SK-MEL-5 (cell line): ENCODE measurements around the gene TFCP2L1. TPM values are rescaled to one million over a fixed set of nuclear protein-coding genes. Genes with fewer than 3 reads are reported as not detected.

Experiments used
- DNase-seq: peaks from one replicate; pipeline ENCODE4 v3.0.0-alpha.2; 2016; ENCODE audit warnings: low read depth, low spot score
- in situ Hi-C: cut with HindIII; loops from 2 replicates; pipeline ENCODE4 v1.10.0; 2016; ENCODE audit warnings: low sequenced_read_pairs, high pct_unique_total_duplicates, low pct_unique_long_range_greater_than_20kb
- total RNA-seq: library from RNA; depleted of rRNA; stranded (reverse); fragments of >200 nt; shearing (Covaris generic); gene quantifications from 2 replicates; pipeline ENCODE4 v1.2.3, GENCODE V29; 2014

The TFCP2L1 gene
- total RNA-seq, 1 experiment from 2014 or later, result 0.08 TPM

- in situ Hi-C loops, result no loop called here
Observed at GRCh38 chr2:121214296-121214695, 70.7 kb downstream of the TFCP2L1 start.

GRCh38 chr2:121213386-121213785 lies 71.6 kb downstream of the TFCP2L1 start:
- no peak for DNase-seq
- in situ Hi-C loops, result no loop called here

More at GRCh38 chr2:121214296-121214695, 70.7 kb downstream of the TFCP2L1 start:
- DNase-seq, result no peak

- in situ Hi-C loops, result no loop called here
- no peak for DNase-seq
Observed at GRCh38 chr2:121212661-121213325, 72.2 kb downstream of the TFCP2L1 start.

- in situ Hi-C loops, result no loop called here
- DNase-seq, result no peak
Observed at GRCh38 chr2:121211689-121212151, 73.3 kb downstream of the TFCP2L1 start.

- in situ Hi-C loops, result no loop called here
Observed at GRCh38 chr2:121211251-121211650, 73.8 kb downstream of the TFCP2L1 start.

GRCh38 chr2:121210691-121211090 lies 74.3 kb downstream of the TFCP2L1 start:
- no peak for DNase-seq
- in situ Hi-C loops, result no loop called here

More at GRCh38 chr2:121211251-121211650, 73.8 kb downstream of the TFCP2L1 start:
- DNase-seq, result no peak

- no peak for DNase-seq
- in situ Hi-C loops, result no loop called here
Observed at GRCh38 chr2:121209014-121209610, 75.9 kb downstream of the TFCP2L1 start.

GRCh38 chr2:121207494-121207893 lies 77.5 kb downstream of the TFCP2L1 start:
- no peak for DNase-seq
- in situ Hi-C loops, result no loop called here

- in situ Hi-C loops, result no loop called here
- no peak for DNase-seq
Observed at GRCh38 chr2:121205321-121205942, 79.6 kb downstream of the TFCP2L1 start.

GRCh38 chr2:121203591-121204249 lies 81.3 kb downstream of the TFCP2L1 start:
- in situ Hi-C loops, result no loop called here
- DNase-seq, result no peak

- DNase-seq, result no peak
Observed at GRCh38 chr2:121202541-121203310, 82.3 kb downstream of the TFCP2L1 start.

GRCh38 chr2:121201796-121202195 lies 83.2 kb downstream of the TFCP2L1 start:
- no peak for DNase-seq
- in situ Hi-C loops, result no loop called here

More at GRCh38 chr2:121202541-121203310, 82.3 kb downstream of the TFCP2L1 start:
- in situ Hi-C loops, result no loop called here

- no peak for DNase-seq
Observed at GRCh38 chr2:121200419-121201315, 84.3 kb downstream of the TFCP2L1 start.

GRCh38 chr2:121200011-121200347 lies 85.0 kb downstream of the TFCP2L1 start:
- in situ Hi-C loops, result no loop called here

More at GRCh38 chr2:121200419-121201315, 84.3 kb downstream of the TFCP2L1 start:
- in situ Hi-C loops, result no loop called here

GRCh38 chr2:121199281-121200010 lies 85.6 kb downstream of the TFCP2L1 start:
- in situ Hi-C loops, result no loop called here
- DNase-seq, result no peak

More at GRCh38 chr2:121200011-121200347, 85.0 kb downstream of the TFCP2L1 start:
- DNase-seq, result no peak
